IMR-90 (cell line): ENCODE data around the gene TRPM4. TPM values are rescaled to one million over a fixed set of nuclear protein-coding genes. Genes with fewer than 3 reads are reported as not detected.

Source experiments
- ATAC-seq: fragments of 200-7000 bp; cut with Tn5 transposase; 2 replicates; pipeline ENCODE4 v1.9.1; 2020; ENCODE audit warnings: low read depth, mild to moderate bottlenecking, moderate library complexity
- BruUV-seq: library from RNA; stranded (reverse); fragments of 400-500 nt; replicated peaks from 2 replicates; lab custom pipeline; 2021; lab: Mats Ljungman, UMichigan
- CTCF ChIA-PET: fragments of 300-600 bp; formaldehyde crosslinking; extraction: SDS; loops from one replicate; lab custom pipeline; 2021; ENCODE audit warnings: antibody characterized with exemption; lab: Yijun Ruan, JAX
- POLR2A ChIA-PET: fragments of 300-600 bp; sonication (Branson Sonifier 250); formaldehyde crosslinking; loops from one replicate; lab custom pipeline; 2022; ENCODE audit warnings: antibody characterized with exemption; ENCODE audit not compliant: unreplicated experiment; lab: Charles Lee
- DNase-seq: peaks from one replicate; pipeline ENCODE4 v3.0.0; 2013
- H2AFZ ChIP-seq: replicated peaks from 2 replicates; pipeline ENCODE3; 2013; ENCODE audit warnings: low read length, mild to moderate bottlenecking; ENCODE audit not compliant: poor library complexity
- H2AK5ac ChIP-seq: 2 replicates; pipeline ENCODE4 v1.6.1; 2013; ENCODE audit warnings: low read depth, low read length, inconsistent platforms
- H2AK9ac ChIP-seq: replicated peaks from 2 replicates; pipeline ENCODE3; 2013; ENCODE audit warnings: mild to moderate bottlenecking, low read depth, low read length, moderate library complexity; ENCODE audit not compliant: poor library complexity
- H2BK120ac ChIP-seq: 2 replicates; pipeline ENCODE4 v1.6.1; 2013; ENCODE audit warnings: low read depth, low read length, inconsistent platforms
- H2BK15ac ChIP-seq: 3 replicates; pipeline ENCODE4 v1.6.1; 2013; ENCODE audit warnings: low read depth, low read length, inconsistent platforms
- H2BK20ac ChIP-seq: 2 replicates; pipeline ENCODE4 v1.6.1; 2013; ENCODE audit warnings: low read depth, mild to moderate bottlenecking, inconsistent platforms, low read length, moderate library complexity
- H2BK5ac ChIP-seq: 2 replicates; pipeline ENCODE4 v1.6.1; 2013; ENCODE audit warnings: mild to moderate bottlenecking, low read depth, low read length, inconsistent platforms; ENCODE audit not compliant: poor library complexity, severe bottlenecking
- H3K14ac ChIP-seq: replicated peaks from 2 replicates; pipeline ENCODE4 v1.6.1; 2013; ENCODE audit warnings: low read depth, low read length, inconsistent platforms
- H3K18ac ChIP-seq: 2 replicates; pipeline ENCODE4 v1.6.1; 2013; ENCODE audit warnings: low read depth, low read length, control low read depth
- H3K23ac ChIP-seq: 2 replicates; pipeline ENCODE4 v1.6.1; 2013; ENCODE audit warnings: low read depth, low read length, inconsistent platforms
- H3K27ac ChIP-seq: 2 replicates; pipeline ENCODE4 v1.5.1; 2013; ENCODE audit warnings: mild to moderate bottlenecking, control low read depth, low read length; ENCODE audit not compliant: insufficient read depth
- H3K27me3 ChIP-seq: 2 replicates; pipeline ENCODE4 v1.6.1; 2013; ENCODE audit warnings: low read length; ENCODE audit not compliant: control insufficient read depth, insufficient read depth
- H3K36me3 ChIP-seq: 2 replicates; pipeline ENCODE4 v1.6.1; 2013; ENCODE audit warnings: low read length, mixed read lengths; ENCODE audit not compliant: control insufficient read depth, insufficient read depth
- H3K4ac ChIP-seq: 2 replicates; pipeline ENCODE4 v1.6.1; 2013; ENCODE audit warnings: low read depth, low read length, inconsistent platforms
- H3K4me1 ChIP-seq: 2 replicates; pipeline ENCODE4 v1.6.1; 2013; ENCODE audit warnings: low read length, mixed read lengths; ENCODE audit not compliant: control insufficient read depth, insufficient read depth
- H3K4me2 ChIP-seq: 2 replicates; pipeline ENCODE4 v1.6.1; 2013; ENCODE audit warnings: low read depth, mild to moderate bottlenecking, control low read depth, low read length, moderate library complexity
- H3K4me3 ChIP-seq: 2 replicates; pipeline ENCODE4 v1.5.1; 2013; ENCODE audit warnings: low read depth, mild to moderate bottlenecking, control low read depth, low read length, moderate library complexity; ENCODE audit not compliant: insufficient read depth
- H3K56ac ChIP-seq: 2 replicates; pipeline ENCODE4 v1.6.1; 2013; ENCODE audit warnings: low read length, inconsistent platforms; ENCODE audit not compliant: insufficient read depth; ENCODE audit errors: extremely low read depth
- H3K79me1 ChIP-seq, 2 experiments: 2 replicates each; pipeline ENCODE4 v1.6.1; 2013; ENCODE audit warnings: low read length in 2 of 2, inconsistent platforms in 1 of 2, low read depth in 1 of 2
- H3K9ac ChIP-seq: 2 replicates; pipeline ENCODE4 v1.6.1; 2013; ENCODE audit warnings: low read depth, low read length, control low read depth
- H3K9me1 ChIP-seq: 2 replicates; pipeline ENCODE4 v1.6.1; 2013; ENCODE audit warnings: low read length, inconsistent platforms; ENCODE audit not compliant: insufficient read depth
- H3K9me3 ChIP-seq: 2 replicates; pipeline ENCODE4 v1.6.1; 2013; ENCODE audit warnings: low read length; ENCODE audit not compliant: control insufficient read depth, insufficient read depth
- H4K20me1 ChIP-seq: 2 replicates; pipeline ENCODE4 v1.6.1; 2013; ENCODE audit warnings: low read length, inconsistent platforms; ENCODE audit not compliant: insufficient read depth
- H4K5ac ChIP-seq: 2 replicates; pipeline ENCODE4 v1.6.1; 2013; ENCODE audit warnings: mild to moderate bottlenecking, low read depth, low read length, control low read depth
- H4K8ac ChIP-seq, 2 experiments: 2 replicates each; pipeline ENCODE4 v1.6.1; 2013; ENCODE audit warnings: low read depth in 2 of 2, low read length in 2 of 2, control low read depth in 1 of 2, inconsistent platforms in 1 of 2
- H4K91ac ChIP-seq: 2 replicates; pipeline ENCODE4 v1.6.1; 2013; ENCODE audit warnings: low read depth, low read length, inconsistent platforms; ENCODE audit not compliant: insufficient read depth
- CHD1 ChIP-seq: IDR thresholded peaks from 2 replicates; pipeline ENCODE4 v1.6.1; 2012; ENCODE audit warnings: low read depth, low read length, improper control_type of control experiment
- CTCF ChIP-seq: conservative IDR thresholded peaks from 2 replicates; pipeline ENCODE4 v1.5.1; 2012; ENCODE audit warnings: mild to moderate bottlenecking, low read depth, low read length, improper control_type of control experiment
- ELK1 ChIP-seq: fragments of 150-350 bp; IDR thresholded peaks from 2 replicates; pipeline ENCODE4 v1.6.1; 2016; ENCODE audit warnings: low read depth, mild to moderate bottlenecking, low read length, moderate library complexity, borderline replicate concordance
- MAZ ChIP-seq: IDR thresholded peaks from 2 replicates; pipeline ENCODE4 v1.6.1; 2012; ENCODE audit warnings: low read depth, mild to moderate bottlenecking, low read length, improper control_type of control experiment, moderate library complexity, borderline replicate concordance
- POLR2A ChIP-seq: IDR thresholded peaks from 2 replicates; pipeline ENCODE4 v1.6.1; 2012; ENCODE audit warnings: mild to moderate bottlenecking, low read depth, low read length
- RCOR1 ChIP-seq: IDR thresholded peaks from 2 replicates; pipeline ENCODE4 v1.6.1; 2012; ENCODE audit warnings: mild to moderate bottlenecking, low read length, improper control_type of control experiment; ENCODE audit not compliant: insufficient replicate concordance
- SMC3 ChIP-seq: fragments of 150-350 bp; IDR thresholded peaks from 2 replicates; pipeline ENCODE4 v1.6.1; 2016; ENCODE audit warnings: low read depth, mild to moderate bottlenecking, antibody characterized with exemption, low read length, moderate library complexity
- WGBS, 2 experiments: methylation state at CpG; one replicate each; pipeline versions ENCODE4 v1.1.5 to v1.1.7; 2013; ENCODE audit warnings: missing lambda C conversion rate in 2 of 2; ENCODE audit not compliant: insufficient read length in 1 of 2; ENCODE audit errors: extremely low coverage in 2 of 2; 5-methylcytosine and 5-hydroxymethylcytosine counted together
- dilution Hi-C: fragments of 300-500 bp; cut with HindIII; formaldehyde crosslinking; loops from one replicate; pipeline ENCODE4 v1.14.3; 2018; ENCODE audit warnings: low sequenced_read_pairs; ENCODE audit not compliant: unreplicated experiment
- in situ Hi-C: fragments of 300-500 bp; cut with MboI; formaldehyde crosslinking; loops from 3 replicates; pipeline ENCODE4 v1.14.3; 2019; ENCODE audit warnings: low sequenced_read_pairs, inconsistent platforms, mixed read lengths
- intact Hi-C: fragments of 100-400 bp; cut with micrococcal nuclease; formaldehyde crosslinking; loops from 2 replicates; pipeline ENCODE4 v1.10.0; 2022
- polyA plus RNA-seq, 3 experiments: library from polyadenylated mRNA; depleted of rRNA; stranded (reverse); fragments of >200 nt; gene quantifications; 2 replicates each; pipeline ENCODE4 v1.2.3, GENCODE V29; 2012; ENCODE audit warnings: low replicate concordance in 1 of 3
- total RNA-seq: library from RNA; depleted of rRNA; stranded (reverse); fragments of >200 nt; gene quantifications from 2 replicates; pipeline ENCODE4 v1.2.3, GENCODE V29; 2012

Gene TRPM4
- total and polyA plus RNA-seq, 2 of the 4 experiments (the other 2 are of a cell fraction), result 2.2 to 19.7 TPM

- H3K4me1 ChIP-seq, result peaks cover 2% of the 10 kb centered on the region; the same call in 1 of the 2 replicates
- H3K27me3 ChIP-seq, result peaks cover 8% of the 10 kb centered on the region; the same call in 1 of the 2 replicates
- H2BK5ac ChIP-seq, result no peak overlapping the region
- CTCF ChIA-PET, result no interaction called here
- no peak overlapping the region for H3K4me2 ChIP-seq
- no peak overlapping the region for H2AK9ac ChIP-seq
- dilution Hi-C loops, result no loop called here
- peaks cover 5% of the 10 kb centered on the region; the same call in 1 of the 2 replicates for H3K9me1 ChIP-seq
- H4K8ac ChIP-seq, result no peak overlapping the region
- no peak overlapping the region for H3K9ac ChIP-seq
- H3K27ac ChIP-seq, result no peak overlapping the region
- WGBS, 2 experiments, result 22% methylated on average over 1 of the region's 4 CpGs; no CpG with 5 or more reads in 1 of the 2 experiments
- H3K4ac ChIP-seq, result no peak overlapping the region
- H3K18ac ChIP-seq, result no peak overlapping the region
- H4K5ac ChIP-seq, result no peak overlapping the region
- H3K56ac ChIP-seq, result no peak overlapping the region
- no peak overlapping the region for H3K14ac ChIP-seq
- in situ Hi-C loops, result no loop called here
- H3K23ac ChIP-seq, result no peak overlapping the region
- no peaks in the 10 kb centered on the region for H3K9me3 ChIP-seq
- intact Hi-C loops, result no loop called here
- peaks cover 8 to 27% of the 10 kb centered on the region in 2 experiments; a peak in 3 of 4 replicates for H3K79me1 ChIP-seq
- no TSS peak for BruUV-seq
- DNase-seq, result no peak
- ATAC-seq, result no peak
- no peak overlapping the region for H2AFZ ChIP-seq
- POLR2A ChIA-PET, result no interaction called here
- TF ChIP-seq MAZ, result no peak
- no peak for TF ChIP-seq CTCF
- TF ChIP-seq POLR2A, result no peak
- no peak for TF ChIP-seq ELK1
- no peak for TF ChIP-seq CHD1
- TF ChIP-seq SMC3, result no peak
- no peak for TF ChIP-seq RCOR1
- no peak overlapping the region for H2BK20ac ChIP-seq
- no peak overlapping the region for H2BK15ac ChIP-seq
- H2BK120ac ChIP-seq, result no peak overlapping the region
- H2AK5ac ChIP-seq, result no peak overlapping the region
- H3K4me3 ChIP-seq, result no peak overlapping the region
- H4K20me1 ChIP-seq, result no peaks in the 10 kb centered on the region
- no peak overlapping the region for H4K91ac ChIP-seq
- H3K36me3 ChIP-seq, result no peaks in the 10 kb centered on the region
Observed at GRCh38 chr19:49155820-49156346, 1.7 kb upstream of the TRPM4 start.
